SK-N-SH (cell line): ENCODE data around the gene CENPX. TPM values are rescaled to one million over a fixed set of nuclear protein-coding genes. Genes with fewer than 3 reads are reported as not detected.

Source experiments
- CTCF ChIA-PET: fragments of 300-600, 350-600 bp; formaldehyde crosslinking; extraction: SDS; loops from one replicate; lab custom pipeline; 2021; lab: Yijun Ruan, JAX
- POLR2A ChIA-PET: fragments of 350-600 bp; sonication (Branson Sonifier 250); formaldehyde crosslinking; extraction: SDS; loops from one replicate; lab custom pipeline; 2020; ENCODE audit warnings: antibody characterized with exemption, inconsistent platforms; lab: Yijun Ruan, JAX
- DNase-seq: peaks from one replicate; pipeline ENCODE4 v3.0.0; 2012
- H2AFZ ChIP-seq: fragments of 200-600 bp; sonication (generic); 2 replicates; pipeline ENCODE4 v1.8.1; 2016; ENCODE audit warnings: antibody characterized with exemption, mild to moderate bottlenecking, low read depth
- H3F3A ChIP-seq: fragments of 200-600 bp; sonication (generic); replicated peaks from 2 replicates; pipeline ENCODE3; 2016; ENCODE audit warnings: antibody characterized with exemption, mild to moderate bottlenecking; ENCODE audit not compliant: insufficient read depth
- H3K27ac ChIP-seq, 2 experiments: fragments of 200-500 bp in 1 of 2; fragments of 200-600 bp in 1 of 2; sonication (Bioruptor generic) in 1 of 2; sonication (generic), shearing (Covaris generic) in 1 of 2; 2 replicates each; pipeline versions ENCODE4 v1.5.1 to v1.6.1; 2014 to 2016; ENCODE audit warnings: low read depth in 2 of 2, inconsistent platforms in 1 of 2, low read length in 1 of 2, mild to moderate bottlenecking in 1 of 2, mixed read lengths in 1 of 2
- H3K27me3 ChIP-seq: fragments of 200-600 bp; sonication (generic), shearing (Covaris generic); 2 replicates; pipeline ENCODE4 v1.6.1; 2016; ENCODE audit warnings: mixed run types; ENCODE audit not compliant: insufficient read depth
- H3K36me3 ChIP-seq, 2 experiments: fragments of 200-500 bp in 1 of 2; fragments of 200-600 bp in 1 of 2; sonication (Bioruptor generic) in 1 of 2; sonication (generic) in 1 of 2; replicated peaks in 1 of 2; 2 replicates each; pipeline versions ENCODE3 to v1.5.1; 2014 to 2016; ENCODE audit warnings: low read length in 1 of 2, mild to moderate bottlenecking in 1 of 2; ENCODE audit not compliant: insufficient read depth in 2 of 2, control insufficient read depth in 1 of 2
- H3K4me1 ChIP-seq, 2 experiments: fragments of 200-500 bp in 1 of 2; fragments of 200-600 bp in 1 of 2; sonication (Bioruptor generic) in 1 of 2; sonication (generic), shearing (Covaris generic) in 1 of 2; 2 replicates each; pipeline versions ENCODE4 v1.5.1 to v1.6.1; 2014 to 2016; ENCODE audit warnings: low read depth in 1 of 2, low read length in 1 of 2, mixed run types in 1 of 2; ENCODE audit not compliant: insufficient read depth in 2 of 2, control insufficient read depth in 1 of 2
- H3K4me2 ChIP-seq: fragments of 200-600 bp; sonication (generic), shearing (Covaris generic); 2 replicates; pipeline ENCODE4 v1.6.1; 2017; ENCODE audit warnings: mixed run types
- H3K4me3 ChIP-seq, 2 experiments: fragments of 200-500 bp in 1 of 2; fragments of 200-600 bp in 1 of 2; sonication (Bioruptor generic) in 1 of 2; sonication (generic), shearing (Covaris generic) in 1 of 2; 2 replicates each; pipeline versions ENCODE4 v1.5.1 to v1.8.1; 2014 to 2016; ENCODE audit warnings: low read depth in 2 of 2, inconsistent platforms in 1 of 2, low read length in 1 of 2, mild to moderate bottlenecking in 1 of 2, mixed read lengths in 1 of 2, moderate library complexity in 1 of 2
- H3K79me2 ChIP-seq: fragments of 200-600 bp; sonication (generic); 2 replicates; pipeline ENCODE4 v1.8.1; 2017; ENCODE audit warnings: mild to moderate bottlenecking; ENCODE audit not compliant: insufficient read depth
- H3K9ac ChIP-seq: fragments of 200-600 bp; sonication (generic); 2 replicates; pipeline ENCODE4 v1.6.1; 2017; ENCODE audit warnings: mixed run types
- H3K9me2 ChIP-seq: fragments of 200-600 bp; sonication (generic); 2 replicates; pipeline ENCODE4 v1.6.1; 2017; ENCODE audit warnings: mixed run types
- H3K9me3 ChIP-seq: fragments of 200-600 bp; sonication (generic); 2 replicates; pipeline ENCODE4 v1.6.1; 2017; ENCODE audit warnings: mixed run types, mild to moderate bottlenecking, moderate library complexity
- H4K20me1 ChIP-seq: fragments of 200-600 bp; sonication (generic); 2 replicates; pipeline ENCODE4 v1.6.1; 2017; ENCODE audit warnings: mild to moderate bottlenecking, mixed run types; ENCODE audit not compliant: insufficient read depth
- CHD2 ChIP-seq: fragments of 150-350 bp; IDR thresholded peaks from 2 replicates; pipeline ENCODE4 v1.6.1; 2018; ENCODE audit warnings: low read length; ENCODE audit not compliant: partially characterized antibody
- EP300 ChIP-seq, 2 experiments: IDR thresholded peaks; 2 replicates each; pipeline versions ENCODE4 v1.4.0 to v1.6.1; 2012; ENCODE audit warnings: borderline replicate concordance in 1 of 2, low read depth in 1 of 2, low read length in 1 of 2
- EZH2phosphoT487 ChIP-seq: fragments of 200-600 bp; sonication (generic); IDR thresholded peaks from 2 replicates; pipeline ENCODE4 v1.6.1; 2017; ENCODE audit warnings: low read depth, mixed run types, mild to moderate bottlenecking, antibody characterized with exemption, moderate library complexity, borderline replicate concordance
- MEF2A ChIP-seq: IDR thresholded peaks from 2 replicates; pipeline ENCODE4 v1.4.0; 2012; ENCODE audit warnings: low read depth, borderline replicate concordance
- MXI1 ChIP-seq: IDR thresholded peaks from 2 replicates; pipeline ENCODE4 v1.6.1; 2012; ENCODE audit warnings: mild to moderate bottlenecking, low read depth, low read length, improper control_type of control experiment
- NFIC ChIP-seq: IDR thresholded peaks from 2 replicates; pipeline ENCODE4 v1.4.0; 2012; ENCODE audit warnings: borderline replicate concordance
- NRF1 ChIP-seq: IDR thresholded peaks from 2 replicates; pipeline ENCODE4 v1.6.1; 2012; ENCODE audit warnings: low read depth, mild to moderate bottlenecking, low read length
- RCOR1 ChIP-seq: fragments of 150-350 bp; IDR thresholded peaks from 2 replicates; pipeline ENCODE4 v1.6.1; 2017; ENCODE audit warnings: antibody characterized with exemption, low read length
- RFX5 ChIP-seq: IDR thresholded peaks from 2 replicates; pipeline ENCODE4 v1.6.1; 2012; ENCODE audit warnings: mild to moderate bottlenecking, improper control_type of control experiment, low read length
- SIN3A ChIP-seq: IDR thresholded peaks from 2 replicates; pipeline ENCODE4 v1.6.1; 2012; ENCODE audit warnings: low read depth, mild to moderate bottlenecking, low read length, moderate library complexity, borderline replicate concordance
- TAF1 ChIP-seq: IDR thresholded peaks from 2 replicates; pipeline ENCODE4 v1.6.1; 2012; ENCODE audit warnings: low read depth, mild to moderate bottlenecking, low read length, moderate library complexity, borderline replicate concordance
- TEAD4 ChIP-seq: IDR thresholded peaks from 2 replicates; pipeline ENCODE4 v1.4.0; 2012; ENCODE audit warnings: mild to moderate bottlenecking, borderline replicate concordance; ENCODE audit not compliant: insufficient read depth
- YY1 ChIP-seq: IDR thresholded peaks from 2 replicates; pipeline ENCODE4 v1.4.0; 2012; ENCODE audit warnings: low read depth, mild to moderate bottlenecking
- WGBS: methylation state at CpG from one replicate; pipeline ENCODE4 v1.1.6; 2017; ENCODE audit warnings: low lambda C conversion rate; 5-methylcytosine and 5-hydroxymethylcytosine counted together
- polyA plus RNA-seq, 3 experiments: library from polyadenylated mRNA; depleted of rRNA; stranded (reverse); fragments of >200 nt; gene quantifications; 2 replicates each; pipeline ENCODE4 v1.2.3, GENCODE V29; 2012
- TF ChIP-seq, protein P1 (sequence below): fragments of 200-600 bp; sonication (generic); IDR thresholded peaks from 2 replicates; pipeline ENCODE4 v1.6.1; 2017; ENCODE audit warnings: antibody characterized with exemption, mild to moderate bottlenecking, moderate library complexity
- TF ChIP-seq, protein P2 (sequence below): fragments of 150-350 bp; IDR thresholded peaks from 2 replicates; pipeline ENCODE4 v1.6.1; 2016; ENCODE audit warnings: mild to moderate bottlenecking, low read depth, low read length
- TF ChIP-seq, protein P3 (sequence below): fragments of 150-350 bp; IDR thresholded peaks from 2 replicates; pipeline ENCODE4 v1.6.1; 2017; ENCODE audit warnings: antibody characterized with exemption, low read length, low read depth, borderline replicate concordance
- TF ChIP-seq, protein P4 (sequence below): IDR thresholded peaks from 2 replicates; pipeline ENCODE4 v1.4.0; 2012; ENCODE audit warnings: low read depth

Gene CENPX
- polyA plus RNA-seq, 1 of the 3 experiments (the other 2 are of a cell fraction) = 255 TPM

DNA sequence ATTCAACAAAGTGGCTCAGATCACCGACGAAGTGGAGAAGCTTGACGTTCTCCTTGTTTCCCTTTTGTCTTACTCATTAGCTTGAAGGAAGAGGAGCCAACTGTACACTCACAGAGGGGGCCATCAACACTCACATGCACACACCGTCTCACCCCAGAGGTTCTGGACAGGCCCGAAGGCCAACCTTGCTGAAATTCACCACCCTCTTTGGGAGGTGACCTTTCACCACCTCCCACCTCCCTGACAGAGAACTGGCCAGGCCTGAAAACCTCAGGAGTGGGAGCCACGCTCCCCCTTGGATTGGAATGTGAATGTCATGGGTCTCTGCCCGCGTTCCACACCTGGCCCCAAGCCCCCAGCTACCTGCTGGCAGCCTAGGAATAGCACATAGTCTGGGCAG lies 12.8 kb upstream of the CENPX start:
- no peaks in the 10 kb centered on the region for H3K9me2 ChIP-seq
- ChIA-PET POLR2A (interaction anchor here (1.7 kb wide), 1 partner anchor 12 kb away, joined by 4 read pairs; the partner anchor contains the start of genes CENPX and LRRC45), CTCF (interaction anchor here (1.3 to 35.7 kb wide), 9 partner anchors 12 to 200 kb away, joined by 3 to 1216 read pairs (median 27); partner anchors contain the start of genes CENPX, DUS1L, GPS1 and LRRC45)
- H2AFZ ChIP-seq = no peak overlapping the region
- TF ChIP-seq CHD2 (no peak), TEAD4 (no peak), MXI1 (no peak), RCOR1 (no peak), TAF1 (no peak), NRF1 (no peak), EP300 (IDR thresholded peaks at IDR 0.05; ENCODE audit: borderline replicate concordance in 1 of 2, low read depth in 1 of 2, low read length in 1 of 2) (no peak), MEF2A (no peak), YY1 (no peak), NFIC (no peak), RFX5 (no peak), EZH2phosphoT487 (no peak), SIN3A (no peak)
- TF ChIP-seq, protein P1, sequence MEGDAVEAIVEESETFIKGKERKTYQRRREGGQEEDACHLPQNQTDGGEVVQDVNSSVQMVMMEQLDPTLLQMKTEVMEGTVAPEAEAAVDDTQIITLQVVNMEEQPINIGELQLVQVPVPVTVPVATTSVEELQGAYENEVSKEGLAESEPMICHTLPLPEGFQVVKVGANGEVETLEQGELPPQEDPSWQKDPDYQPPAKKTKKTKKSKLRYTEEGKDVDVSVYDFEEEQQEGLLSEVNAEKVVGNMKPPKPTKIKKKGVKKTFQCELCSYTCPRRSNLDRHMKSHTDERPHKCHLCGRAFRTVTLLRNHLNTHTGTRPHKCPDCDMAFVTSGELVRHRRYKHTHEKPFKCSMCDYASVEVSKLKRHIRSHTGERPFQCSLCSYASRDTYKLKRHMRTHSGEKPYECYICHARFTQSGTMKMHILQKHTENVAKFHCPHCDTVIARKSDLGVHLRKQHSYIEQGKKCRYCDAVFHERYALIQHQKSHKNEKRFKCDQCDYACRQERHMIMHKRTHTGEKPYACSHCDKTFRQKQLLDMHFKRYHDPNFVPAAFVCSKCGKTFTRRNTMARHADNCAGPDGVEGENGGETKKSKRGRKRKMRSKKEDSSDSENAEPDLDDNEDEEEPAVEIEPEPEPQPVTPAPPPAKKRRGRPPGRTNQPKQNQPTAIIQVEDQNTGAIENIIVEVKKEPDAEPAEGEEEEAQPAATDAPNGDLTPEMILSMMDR = no peak
- TF ChIP-seq, protein P2, sequence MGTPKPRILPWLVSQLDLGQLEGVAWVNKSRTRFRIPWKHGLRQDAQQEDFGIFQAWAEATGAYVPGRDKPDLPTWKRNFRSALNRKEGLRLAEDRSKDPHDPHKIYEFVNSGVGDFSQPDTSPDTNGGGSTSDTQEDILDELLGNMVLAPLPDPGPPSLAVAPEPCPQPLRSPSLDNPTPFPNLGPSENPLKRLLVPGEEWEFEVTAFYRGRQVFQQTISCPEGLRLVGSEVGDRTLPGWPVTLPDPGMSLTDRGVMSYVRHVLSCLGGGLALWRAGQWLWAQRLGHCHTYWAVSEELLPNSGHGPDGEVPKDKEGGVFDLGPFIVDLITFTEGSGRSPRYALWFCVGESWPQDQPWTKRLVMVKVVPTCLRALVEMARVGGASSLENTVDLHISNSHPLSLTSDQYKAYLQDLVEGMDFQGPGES = no peak
- TF ChIP-seq, protein P3, sequence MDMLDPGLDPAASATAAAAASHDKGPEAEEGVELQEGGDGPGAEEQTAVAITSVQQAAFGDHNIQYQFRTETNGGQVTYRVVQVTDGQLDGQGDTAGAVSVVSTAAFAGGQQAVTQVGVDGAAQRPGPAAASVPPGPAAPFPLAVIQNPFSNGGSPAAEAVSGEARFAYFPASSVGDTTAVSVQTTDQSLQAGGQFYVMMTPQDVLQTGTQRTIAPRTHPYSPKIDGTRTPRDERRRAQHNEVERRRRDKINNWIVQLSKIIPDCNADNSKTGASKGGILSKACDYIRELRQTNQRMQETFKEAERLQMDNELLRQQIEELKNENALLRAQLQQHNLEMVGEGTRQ = no peak
- TF ChIP-seq, protein P4, sequence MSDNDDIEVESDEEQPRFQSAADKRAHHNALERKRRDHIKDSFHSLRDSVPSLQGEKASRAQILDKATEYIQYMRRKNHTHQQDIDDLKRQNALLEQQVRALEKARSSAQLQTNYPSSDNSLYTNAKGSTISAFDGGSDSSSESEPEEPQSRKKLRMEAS = no peak
- no peak overlapping the region for H3K4me3 ChIP-seq
- peaks cover 5 to 8% of the 10 kb centered on the region in 2 experiments for H3K36me3 ChIP-seq
- H3K9ac ChIP-seq = no peak overlapping the region
- H3K9me3 ChIP-seq = no peaks in the 10 kb centered on the region
- H4K20me1 ChIP-seq = no peaks in the 10 kb centered on the region
- H3K27me3 ChIP-seq = no peaks in the 10 kb centered on the region
- H3K4me2 ChIP-seq = no peak overlapping the region
- WGBS = 94% methylated on average over 8 of the region's 8 CpGs
- no peaks in the 10 kb centered on the region for H3K79me2 ChIP-seq
- no peak overlapping the region for H3K27ac ChIP-seq
- no peak for DNase-seq
- peaks cover 19% of the 10 kb centered on the region for H3F3A ChIP-seq
- peaks cover 7 to 30% of the 10 kb centered on the region in 2 experiments for H3K4me1 ChIP-seq
